Sigmoid colon (tissue), 4 donors: ENCODE measurements around the gene MYL10.

ENCODE experiments used
- EP300 ChIP-seq, 4 donors: sonication (generic); formaldehyde crosslinking; IDR thresholded peaks; one replicate each; pipeline ENCODE4 v1.6.1; 2017; ENCODE audit warnings: antibody characterized with exemption in 4 of 4
- POLR2A ChIP-seq, 2 donors: fragments of 450-650 bp; IDR thresholded peaks; one replicate each; pipeline ENCODE4 v1.6.1; 2016; ENCODE audit warnings: antibody characterized with exemption in 2 of 2, mild to moderate bottlenecking in 2 of 2, moderate library complexity in 2 of 2
- POLR2AphosphoS5 ChIP-seq, 4 donors: sonication (generic); formaldehyde crosslinking; IDR thresholded peaks; one replicate each; pipeline ENCODE4 v1.6.1; 2017; ENCODE audit warnings: antibody characterized with exemption in 4 of 4
- TF ChIP-seq, protein P1 (sequence below), 4 experiments: fragments of 450-650 bp in 3 of 4; fragments of 200-600 bp in 1 of 4; IDR thresholded peaks; one replicate each; pipeline ENCODE4 v1.5.1; 2016 to 2019; ENCODE audit warnings: antibody characterized with exemption in 4 of 4, mild to moderate bottlenecking in 3 of 4, moderate library complexity in 2 of 4

DNA sequence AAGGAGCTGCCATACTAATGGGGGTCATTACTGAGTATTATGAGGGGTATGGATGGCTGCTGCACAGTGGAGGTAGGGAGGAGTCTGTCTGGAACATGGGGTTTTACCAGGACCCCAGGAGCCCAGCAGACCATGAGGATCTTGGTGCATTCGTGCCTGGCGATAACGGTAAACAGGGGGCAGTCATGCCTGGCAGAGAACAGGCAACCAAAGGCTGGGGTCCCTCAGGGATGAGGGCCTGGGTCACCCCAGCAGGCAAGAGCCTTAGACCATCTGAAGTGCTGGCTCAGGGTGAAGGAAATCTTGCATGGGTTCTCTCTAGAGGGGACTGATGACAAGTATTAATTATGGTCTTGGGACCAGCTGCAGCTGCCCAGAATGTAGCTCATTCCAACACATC, 46.1 kb downstream of the MYL10 start:
- TF ChIP-seq POLR2A (IDR thresholded peaks at IDR 0.05) (no peak), EP300 (IDR thresholded peaks at IDR 0.05) (no peak), POLR2AphosphoS5 (IDR thresholded peaks at IDR 0.05) (no peak)
- TF ChIP-seq, protein P1, sequence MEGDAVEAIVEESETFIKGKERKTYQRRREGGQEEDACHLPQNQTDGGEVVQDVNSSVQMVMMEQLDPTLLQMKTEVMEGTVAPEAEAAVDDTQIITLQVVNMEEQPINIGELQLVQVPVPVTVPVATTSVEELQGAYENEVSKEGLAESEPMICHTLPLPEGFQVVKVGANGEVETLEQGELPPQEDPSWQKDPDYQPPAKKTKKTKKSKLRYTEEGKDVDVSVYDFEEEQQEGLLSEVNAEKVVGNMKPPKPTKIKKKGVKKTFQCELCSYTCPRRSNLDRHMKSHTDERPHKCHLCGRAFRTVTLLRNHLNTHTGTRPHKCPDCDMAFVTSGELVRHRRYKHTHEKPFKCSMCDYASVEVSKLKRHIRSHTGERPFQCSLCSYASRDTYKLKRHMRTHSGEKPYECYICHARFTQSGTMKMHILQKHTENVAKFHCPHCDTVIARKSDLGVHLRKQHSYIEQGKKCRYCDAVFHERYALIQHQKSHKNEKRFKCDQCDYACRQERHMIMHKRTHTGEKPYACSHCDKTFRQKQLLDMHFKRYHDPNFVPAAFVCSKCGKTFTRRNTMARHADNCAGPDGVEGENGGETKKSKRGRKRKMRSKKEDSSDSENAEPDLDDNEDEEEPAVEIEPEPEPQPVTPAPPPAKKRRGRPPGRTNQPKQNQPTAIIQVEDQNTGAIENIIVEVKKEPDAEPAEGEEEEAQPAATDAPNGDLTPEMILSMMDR (IDR thresholded peaks at IDR 0.05) = no peak
